Retinal pigment epithelial cell (primary cell): ENCODE measurements around the gene LGALS3BP.

Experiments used
- DNase-seq: peaks from one replicate; pipeline ENCODE4 v3.0.0-alpha.2; 2010; ENCODE audit warnings: low read depth
- H3K4me3 ChIP-seq: 2 replicates; pipeline ENCODE4 v1.5.1; 2011; ENCODE audit warnings: mild to moderate bottlenecking, low read length, control low read depth, moderate library complexity
- CTCF ChIP-seq: conservative IDR thresholded peaks from 2 replicates; pipeline ENCODE4 v1.5.1; 2011; ENCODE audit warnings: low read depth, low read length, control low read depth, inconsistent platforms

LGALS3BP gene

DNA sequence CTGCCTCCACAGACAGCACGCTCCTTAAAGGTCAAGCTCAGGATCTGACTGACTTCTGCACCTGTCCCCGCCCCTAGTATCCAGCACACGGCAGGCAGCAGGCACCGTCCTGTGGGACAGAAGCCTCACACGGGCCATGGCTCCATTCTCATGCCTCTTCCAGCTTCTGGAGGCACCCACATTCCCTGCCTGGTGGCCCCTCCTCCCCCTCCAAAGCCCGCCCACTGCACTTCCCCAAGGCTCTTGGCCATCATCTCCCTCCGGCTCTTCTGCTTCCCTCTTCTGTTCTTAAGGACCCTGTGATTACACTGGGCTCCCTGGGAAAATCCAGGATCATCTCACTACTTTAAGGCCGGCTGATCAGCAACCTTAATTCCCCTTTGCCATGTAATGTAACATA, 26.3 kb upstream of the LGALS3BP start:
- TF ChIP-seq CTCF, result no peak
- DNase-seq, result no peak
- H3K4me3 ChIP-seq, result no peak overlapping the region

DNA sequence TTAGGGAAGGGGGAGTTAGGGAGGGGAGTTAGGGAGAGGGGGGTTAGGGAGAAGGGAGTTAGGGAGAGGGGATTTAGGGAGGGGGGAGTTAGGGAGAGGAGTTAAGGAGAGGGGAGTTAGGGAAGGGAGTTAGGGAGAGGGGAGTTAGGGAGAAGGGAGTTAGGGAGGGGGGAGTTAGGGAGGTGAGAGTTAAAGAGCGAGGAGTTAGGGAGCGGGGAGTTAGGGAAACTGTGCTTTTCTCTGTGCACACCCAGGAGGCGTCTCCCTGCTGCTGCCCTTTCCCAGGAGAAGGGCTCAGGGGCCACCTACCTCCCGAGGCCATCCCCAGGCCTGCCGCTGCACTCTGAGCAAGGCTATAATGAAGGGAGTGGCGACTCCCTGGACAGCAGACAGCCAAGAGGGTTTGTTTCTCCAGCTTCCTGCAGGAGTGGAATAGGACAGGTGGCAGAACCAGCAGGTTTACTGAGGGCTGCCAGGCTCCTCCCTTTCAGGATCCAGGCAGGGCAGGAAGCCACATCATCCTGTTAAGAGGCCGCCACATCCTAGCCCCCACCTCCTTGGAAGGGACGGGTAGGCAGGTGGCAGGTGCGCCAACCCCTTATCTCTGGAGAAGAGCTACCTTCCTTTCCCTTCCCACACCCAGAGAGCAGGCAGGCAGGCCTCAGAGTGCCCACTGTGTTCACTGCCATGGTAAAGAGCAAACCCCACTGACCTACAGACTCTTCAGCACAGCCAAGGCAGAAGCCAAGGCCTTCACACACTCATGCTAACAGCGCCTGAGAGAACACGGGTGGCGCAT, 25.5 kb upstream of the LGALS3BP start:
- no peak for DNase-seq

DNA sequence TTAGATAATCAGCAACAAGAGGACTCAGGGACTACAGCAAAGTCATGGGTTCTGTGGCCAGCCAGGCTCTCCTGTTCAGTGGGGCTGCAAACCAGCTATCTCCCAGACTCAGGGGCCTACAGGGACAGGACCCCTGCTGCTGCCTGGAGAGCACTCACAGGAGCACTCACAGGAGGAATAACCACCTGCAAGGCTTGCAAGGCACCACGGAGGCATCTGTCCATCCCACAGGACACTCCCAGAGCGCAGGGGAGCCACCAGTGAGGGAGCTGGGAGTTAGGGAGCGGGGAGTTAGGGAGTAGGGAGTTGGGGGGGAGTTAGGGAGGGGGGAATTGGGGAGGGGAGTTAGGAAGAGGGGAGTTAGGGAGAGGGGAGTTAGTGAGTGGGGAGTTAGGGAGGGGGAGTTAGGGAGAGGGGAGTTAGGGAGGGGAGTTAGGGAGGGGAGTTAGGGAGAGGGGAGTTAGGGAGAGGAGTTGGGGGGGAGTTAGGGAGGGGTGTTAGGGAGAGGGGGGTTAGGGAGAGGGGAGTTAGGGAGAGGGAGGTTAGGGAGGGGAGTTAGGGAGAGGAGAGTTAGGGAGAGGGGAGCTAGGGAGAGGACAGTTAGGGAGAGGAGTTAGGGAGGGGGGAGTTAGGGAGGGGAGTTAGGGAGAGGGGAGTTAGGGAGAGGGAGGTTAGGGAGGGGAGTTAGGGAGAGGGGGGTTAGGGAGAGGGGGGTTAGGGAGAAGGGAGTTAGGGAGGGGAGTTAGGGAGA, 24.1 kb upstream of the LGALS3BP start:
- no peak for DNase-seq
- TF ChIP-seq CTCF, result no peak
- no peak overlapping the region for H3K4me3 ChIP-seq

More for the DNA sequence above, 25.5 kb upstream of the LGALS3BP start:
- no peak for TF ChIP-seq CTCF
- no peak overlapping the region for H3K4me3 ChIP-seq

GRCh38 chr17:79002796-79003593, 23.3 kb upstream of the LGALS3BP start:
- no peak for DNase-seq
- TF ChIP-seq CTCF, result no peak
- no peak overlapping the region for H3K4me3 ChIP-seq

- no peak overlapping the region for H3K4me3 ChIP-seq
- DNase-seq, result no peak
- no peak for TF ChIP-seq CTCF
These were observed 22.6 kb upstream of the LGALS3BP start for GRCh38 chr17:79002291-79002690.

DNA sequence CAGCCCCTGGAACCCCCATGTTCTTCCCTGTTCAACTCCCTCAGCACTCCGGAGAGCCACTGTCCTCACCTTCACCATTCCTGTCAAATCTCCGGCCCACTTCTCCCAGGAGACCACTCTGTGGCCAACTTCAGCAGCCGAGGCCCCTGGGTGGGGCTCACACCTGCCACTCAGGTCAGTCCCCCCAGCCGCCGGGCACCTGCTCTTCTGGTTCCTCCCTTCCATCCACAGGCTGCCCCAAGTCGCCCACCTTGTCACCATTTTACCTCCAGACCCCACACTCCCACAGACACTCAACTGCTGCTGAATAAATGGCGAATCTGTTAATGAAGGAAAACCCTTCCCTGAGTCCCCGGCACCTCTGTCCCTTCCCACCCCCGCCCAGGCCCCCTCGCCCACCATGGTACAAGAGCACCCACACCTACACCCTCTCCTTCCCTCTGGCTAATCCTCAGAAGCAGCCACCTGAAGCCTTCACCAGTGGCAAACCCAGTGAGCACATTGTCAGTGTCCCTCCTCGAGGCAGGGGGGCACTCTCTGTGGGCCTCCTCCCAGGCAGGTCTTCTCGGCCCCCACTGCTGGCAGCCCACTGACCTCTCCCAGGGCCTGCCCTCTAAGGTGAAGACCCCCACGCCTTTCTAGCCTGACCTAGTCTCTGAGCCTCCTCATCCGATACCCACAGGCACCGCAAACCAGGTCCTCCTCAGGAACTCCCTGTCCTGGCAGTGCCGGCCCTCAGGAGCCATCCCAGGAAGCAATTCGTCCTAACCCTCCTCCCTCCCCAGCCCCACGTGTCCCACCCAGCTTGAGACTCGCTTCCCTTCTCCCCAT, 21.7 kb upstream of the LGALS3BP start:
- no peak for TF ChIP-seq CTCF
- H3K4me3 ChIP-seq, result no peak overlapping the region

More for the DNA sequence above, 21.7 kb upstream of the LGALS3BP start:
- no peak for DNase-seq
